ENCODE measurements around the gene PTMS. TPM values are rescaled to one million over a fixed set of nuclear protein-coding genes. Genes with fewer than 3 reads are reported as not detected.

PTMS gene
- total and polyA plus RNA-seq, 7 donors, result 93.2 to 392 (median 198) TPM

DNA sequence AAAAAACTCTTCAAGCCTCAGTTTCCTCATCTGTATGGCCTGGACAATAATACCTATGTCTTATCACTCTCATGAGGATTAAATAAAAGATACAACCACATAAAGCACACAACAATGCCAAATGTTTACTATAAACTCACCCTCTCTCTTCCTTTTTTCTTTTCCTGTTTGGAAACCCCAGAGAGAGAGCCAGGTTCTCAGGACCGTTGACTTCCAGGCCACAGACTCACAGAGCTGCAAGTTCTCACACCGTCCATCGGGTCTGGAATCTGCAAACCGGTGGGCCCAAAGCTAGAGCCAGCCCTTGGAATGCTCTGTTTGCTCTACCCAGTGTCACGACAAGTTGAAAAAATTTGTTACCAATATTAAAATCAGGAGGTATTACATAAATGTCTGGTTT, 18.6 kb downstream of the PTMS start:
- no peak for TF ChIP-seq POLR2A (IDR thresholded peaks at IDR 0.05)
- TF ChIP-seq POLR2AphosphoS5 (IDR thresholded peaks at IDR 0.05), result no peak
- TF ChIP-seq EP300 (IDR thresholded peaks at IDR 0.05), result no peak
- TF ChIP-seq, protein P1, sequence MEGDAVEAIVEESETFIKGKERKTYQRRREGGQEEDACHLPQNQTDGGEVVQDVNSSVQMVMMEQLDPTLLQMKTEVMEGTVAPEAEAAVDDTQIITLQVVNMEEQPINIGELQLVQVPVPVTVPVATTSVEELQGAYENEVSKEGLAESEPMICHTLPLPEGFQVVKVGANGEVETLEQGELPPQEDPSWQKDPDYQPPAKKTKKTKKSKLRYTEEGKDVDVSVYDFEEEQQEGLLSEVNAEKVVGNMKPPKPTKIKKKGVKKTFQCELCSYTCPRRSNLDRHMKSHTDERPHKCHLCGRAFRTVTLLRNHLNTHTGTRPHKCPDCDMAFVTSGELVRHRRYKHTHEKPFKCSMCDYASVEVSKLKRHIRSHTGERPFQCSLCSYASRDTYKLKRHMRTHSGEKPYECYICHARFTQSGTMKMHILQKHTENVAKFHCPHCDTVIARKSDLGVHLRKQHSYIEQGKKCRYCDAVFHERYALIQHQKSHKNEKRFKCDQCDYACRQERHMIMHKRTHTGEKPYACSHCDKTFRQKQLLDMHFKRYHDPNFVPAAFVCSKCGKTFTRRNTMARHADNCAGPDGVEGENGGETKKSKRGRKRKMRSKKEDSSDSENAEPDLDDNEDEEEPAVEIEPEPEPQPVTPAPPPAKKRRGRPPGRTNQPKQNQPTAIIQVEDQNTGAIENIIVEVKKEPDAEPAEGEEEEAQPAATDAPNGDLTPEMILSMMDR (IDR thresholded peaks at IDR 0.05), result no peak
- no peaks in the 10 kb centered on the region for H3K4me1 ChIP-seq
- WGBS, 2 donors, result 72 to 73% methylated on average over 5 of the region's 5 CpGs

DNA sequence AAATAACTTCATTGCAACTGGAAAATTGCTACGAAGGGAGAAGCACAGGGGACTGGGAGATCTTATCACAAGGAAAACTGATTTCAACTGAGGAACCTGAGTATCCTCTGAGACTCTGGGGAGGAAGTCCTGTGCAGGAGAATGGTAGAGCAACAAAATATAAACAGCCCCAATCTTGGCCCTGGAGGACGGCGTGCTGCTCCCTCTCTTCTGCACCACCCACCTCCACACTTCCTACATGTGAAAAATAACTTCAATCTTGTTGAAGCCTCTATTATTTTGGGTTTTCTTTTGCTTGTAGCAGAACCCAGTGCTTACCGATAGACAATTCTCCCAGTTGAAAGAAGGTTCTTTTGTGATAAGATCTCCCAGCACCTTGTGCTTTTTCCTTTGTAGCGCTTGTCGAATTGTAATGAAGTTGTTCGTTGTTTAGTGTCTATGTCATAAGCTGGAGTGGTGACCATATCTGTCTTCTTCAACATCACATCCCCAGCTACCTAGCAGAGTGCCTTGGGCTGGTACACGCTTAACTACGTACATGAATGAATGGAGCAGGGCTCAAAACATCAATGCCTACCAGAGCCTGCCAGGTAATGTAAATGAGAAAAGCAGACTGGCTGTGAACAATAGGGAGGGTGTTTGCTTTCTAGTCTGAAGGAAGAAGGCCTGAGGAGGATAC, 20.4 kb downstream of the PTMS start:
- Histone ChIP-seq H3K36me3 (no peaks in the 10 kb centered on the region), H3K4me1 (no peaks in the 10 kb centered on the region), H3K4me3 (no peak overlapping the region), H3K27ac (no peak overlapping the region), H3K27me3 (no peaks in the 10 kb centered on the region), H3K9me3 (no peaks in the 10 kb centered on the region)
- no peak for DNase-seq
- TF ChIP-seq, protein P1 (IDR thresholded peaks at IDR 0.05), result no peak
- TF ChIP-seq EP300 (IDR thresholded peaks at IDR 0.05) (no peak), POLR2AphosphoS5 (IDR thresholded peaks at IDR 0.05) (no peak), POLR2A (IDR thresholded peaks at IDR 0.05) (no peak)
- WGBS, 2 donors, result 62 to 86% methylated on average over 9 of the region's 9 CpGs
- intact Hi-C loops (cut with DNase I), result no loop called here

More for the DNA sequence above, 18.6 kb downstream of the PTMS start:
- intact Hi-C loops (cut with DNase I), result no loop called here
- H3K9me3 ChIP-seq, result no peaks in the 10 kb centered on the region
- H3K27ac ChIP-seq, result no peak overlapping the region
- DNase-seq, result no peak
- no peaks in the 10 kb centered on the region for H3K36me3 ChIP-seq
- H3K27me3 ChIP-seq, result no peaks in the 10 kb centered on the region
- H3K4me3 ChIP-seq, result no peak overlapping the region

DNA sequence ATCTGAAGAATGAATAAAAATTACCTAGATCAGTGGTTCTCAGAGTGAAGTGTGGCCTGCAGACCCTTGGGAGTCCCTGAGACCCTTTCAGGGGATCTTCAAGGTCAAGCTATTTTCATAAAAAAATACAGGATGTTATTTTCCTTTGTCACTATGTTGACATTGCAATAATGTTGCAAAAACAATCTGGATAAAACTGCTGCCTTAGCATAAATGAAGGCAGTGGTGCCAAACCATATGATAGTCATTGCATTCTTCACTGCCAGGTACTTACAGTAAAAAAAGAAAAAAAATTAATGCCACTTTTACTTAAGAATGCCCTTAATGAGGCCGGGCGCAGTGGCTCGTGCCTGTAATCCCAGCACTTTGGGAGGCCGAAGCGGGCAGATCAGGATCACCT, 21.1 kb downstream of the PTMS start:
- Histone ChIP-seq H3K4me3 (no peak overlapping the region), H3K4me1 (no peaks in the 10 kb centered on the region), H3K27me3 (no peaks in the 10 kb centered on the region), H3K27ac (no peak overlapping the region), H3K36me3 (no peaks in the 10 kb centered on the region), H3K9me3 (no peaks in the 10 kb centered on the region)
- DNase-seq, result no peak
- WGBS, 2 donors, result 96 to 97% methylated on average over 5 of the region's 5 CpGs
- intact Hi-C loops (cut with DNase I), result no loop called here
- no peak for TF ChIP-seq POLR2A (IDR thresholded peaks at IDR 0.05)
- TF ChIP-seq, protein P1 (IDR thresholded peaks at IDR 0.05), result no peak
- no peak for TF ChIP-seq EP300 (IDR thresholded peaks at IDR 0.05)
- TF ChIP-seq POLR2AphosphoS5 (IDR thresholded peaks at IDR 0.05), result no peak

DNA sequence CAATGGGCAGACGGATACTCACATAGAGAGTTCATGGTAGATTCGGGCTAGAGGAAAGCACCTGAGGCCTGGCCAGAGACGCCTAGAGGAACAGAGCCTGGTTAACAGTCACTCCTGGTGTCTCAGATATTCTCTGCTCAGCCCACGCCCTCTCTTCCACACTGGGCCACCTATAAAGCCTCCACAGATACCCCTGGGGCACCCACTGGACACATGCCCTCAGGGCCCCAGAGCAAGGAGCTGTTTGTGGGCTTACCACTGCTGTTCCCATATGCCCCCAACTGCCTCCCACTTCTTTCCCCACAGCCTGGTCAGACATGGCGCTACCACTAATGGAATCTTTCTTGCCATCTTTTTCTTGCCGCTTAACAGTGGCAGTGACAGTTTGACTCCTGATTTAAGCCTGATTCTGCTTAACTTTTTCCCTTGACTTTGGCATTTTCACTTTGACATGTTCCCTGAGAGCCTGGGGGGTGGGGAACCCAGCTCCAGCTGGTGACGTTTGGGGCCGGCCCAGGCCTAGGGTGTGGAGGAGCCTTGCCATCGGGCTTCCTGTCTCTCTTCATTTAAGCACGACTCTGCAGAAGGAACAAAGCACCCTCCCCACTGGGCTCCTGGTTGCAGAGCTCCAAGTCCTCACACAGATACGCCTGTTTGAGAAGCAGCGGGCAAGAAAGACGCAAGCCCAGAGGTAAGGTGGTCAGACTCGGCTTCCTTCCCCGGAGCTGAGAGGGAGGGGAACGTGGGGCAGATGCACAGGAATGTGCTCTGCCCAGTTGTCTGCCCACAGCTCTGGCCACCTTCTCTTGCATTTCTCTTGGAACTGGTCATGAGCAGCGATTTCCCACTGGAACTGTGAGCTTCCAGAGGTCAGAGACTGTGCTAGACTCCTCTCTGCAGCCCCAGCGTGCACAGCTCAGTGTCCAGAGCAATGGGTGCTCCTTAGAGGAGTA, 23.1 kb downstream of the PTMS start, which contains the start of gene CD4:
CD4 (plus strand) TSS at position 557 of the 953 bp plus-strand sequence. CDS start 10,611 bp downstream, outside the sequence.
- WGBS, 2 donors, result 52 to 60% methylated on average over 18 of the region's 18 CpGs
- intact Hi-C loops (cut with DNase I), result no loop called here
- TF ChIP-seq, protein P1 (IDR thresholded peaks at IDR 0.05), result no peak
- peak in 1 of 2 donors; percentile 25 for TF ChIP-seq POLR2A (IDR thresholded peaks at IDR 0.05)
- peak in 2 of 4 donors; percentile 40 to 41 for TF ChIP-seq POLR2AphosphoS5 (IDR thresholded peaks at IDR 0.05)
- no peaks in the 10 kb centered on the region for H3K27me3 ChIP-seq
- no peaks in the 10 kb centered on the region for H3K4me1 ChIP-seq
- peak within 1 kb of the TSS in 3 of 4 donors; percentile 16 to 36 (median 24) for H3K4me3 ChIP-seq
- no peaks in the 10 kb centered on the region for H3K9me3 ChIP-seq
- H3K27ac ChIP-seq, result peak within 1 kb of the TSS; percentile 30 to 43 (median 36)
- no peak for DNase-seq
- H3K36me3 ChIP-seq, result no peaks in the 10 kb centered on the region

Data from sigmoid colon (tissue), 7 donors.